PFSK-1 (cell line): Measurements from ENCODE around the gene CAMTA1.

ENCODE experiments used
- FOXP2 ChIP-seq: optimal IDR thresholded peaks from 2 replicates; pipeline ENCODE3; 2011; ENCODE audit warnings: borderline replicate concordance, control low read depth, inconsistent platforms; ENCODE audit not compliant: insufficient read depth; ENCODE audit errors: extremely low read length, extremely low read depth
- POLR2AphosphoS5 ChIP-seq: IDR thresholded peaks from 2 replicates; pipeline ENCODE4 v1.6.1; 2012; ENCODE audit warnings: low read depth, mild to moderate bottlenecking, control low read depth, low read length, moderate library complexity
- SIN3A ChIP-seq: IDR thresholded peaks from 2 replicates; pipeline ENCODE4 v1.6.1; 2012; ENCODE audit warnings: mild to moderate bottlenecking, low read length, moderate library complexity, borderline replicate concordance; ENCODE audit not compliant: insufficient read depth
- TAF1 ChIP-seq: IDR thresholded peaks from 2 replicates; pipeline ENCODE4 v1.6.1; 2012; ENCODE audit warnings: low read length, control low read depth, borderline replicate concordance; ENCODE audit not compliant: insufficient read depth
- TF ChIP-seq, protein P1 (sequence below), 2 experiments: IDR thresholded peaks; 2 replicates each; pipeline versions ENCODE4 v1.6.1 to v1.8.0; 2011 to 2012; ENCODE audit warnings: low read depth in 2 of 2, low read length in 2 of 2, control low read depth in 1 of 2, inconsistent platforms in 1 of 2, mild to moderate bottlenecking in 1 of 2, moderate library complexity in 1 of 2; ENCODE audit not compliant: insufficient read depth in 1 of 2

CAMTA1 gene

GRCh38 chr1:7642781-7643529 is 857.7 kb downstream of the CAMTA1 start:
- TF ChIP-seq TAF1, result no peak
- no peak for TF ChIP-seq FOXP2
- TF ChIP-seq, protein P1, sequence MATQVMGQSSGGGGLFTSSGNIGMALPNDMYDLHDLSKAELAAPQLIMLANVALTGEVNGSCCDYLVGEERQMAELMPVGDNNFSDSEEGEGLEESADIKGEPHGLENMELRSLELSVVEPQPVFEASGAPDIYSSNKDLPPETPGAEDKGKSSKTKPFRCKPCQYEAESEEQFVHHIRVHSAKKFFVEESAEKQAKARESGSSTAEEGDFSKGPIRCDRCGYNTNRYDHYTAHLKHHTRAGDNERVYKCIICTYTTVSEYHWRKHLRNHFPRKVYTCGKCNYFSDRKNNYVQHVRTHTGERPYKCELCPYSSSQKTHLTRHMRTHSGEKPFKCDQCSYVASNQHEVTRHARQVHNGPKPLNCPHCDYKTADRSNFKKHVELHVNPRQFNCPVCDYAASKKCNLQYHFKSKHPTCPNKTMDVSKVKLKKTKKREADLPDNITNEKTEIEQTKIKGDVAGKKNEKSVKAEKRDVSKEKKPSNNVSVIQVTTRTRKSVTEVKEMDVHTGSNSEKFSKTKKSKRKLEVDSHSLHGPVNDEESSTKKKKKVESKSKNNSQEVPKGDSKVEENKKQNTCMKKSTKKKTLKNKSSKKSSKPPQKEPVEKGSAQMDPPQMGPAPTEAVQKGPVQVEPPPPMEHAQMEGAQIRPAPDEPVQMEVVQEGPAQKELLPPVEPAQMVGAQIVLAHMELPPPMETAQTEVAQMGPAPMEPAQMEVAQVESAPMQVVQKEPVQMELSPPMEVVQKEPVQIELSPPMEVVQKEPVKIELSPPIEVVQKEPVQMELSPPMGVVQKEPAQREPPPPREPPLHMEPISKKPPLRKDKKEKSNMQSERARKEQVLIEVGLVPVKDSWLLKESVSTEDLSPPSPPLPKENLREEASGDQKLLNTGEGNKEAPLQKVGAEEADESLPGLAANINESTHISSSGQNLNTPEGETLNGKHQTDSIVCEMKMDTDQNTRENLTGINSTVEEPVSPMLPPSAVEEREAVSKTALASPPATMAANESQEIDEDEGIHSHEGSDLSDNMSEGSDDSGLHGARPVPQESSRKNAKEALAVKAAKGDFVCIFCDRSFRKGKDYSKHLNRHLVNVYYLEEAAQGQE (IDR thresholded peaks at IDR 0.05; ENCODE audit: insufficient read depth in 1 of 2, low read depth in 2 of 2, low read length in 2 of 2), result no peak
- TF ChIP-seq POLR2AphosphoS5, result no peak
- no peak for TF ChIP-seq SIN3A

- TF ChIP-seq SIN3A (no peak), POLR2AphosphoS5 (no peak), FOXP2 (no peak), TAF1 (no peak)
- TF ChIP-seq, protein P1 (IDR thresholded peaks at IDR 0.05; ENCODE audit: insufficient read depth in 1 of 2, low read depth in 2 of 2, low read length in 2 of 2), result no peak
Observed at GRCh38 chr1:7643530-7643929, 858.3 kb downstream of the CAMTA1 start.

GRCh38 chr1:7644086-7644485 is 858.8 kb downstream of the CAMTA1 start:
- TF ChIP-seq SIN3A (no peak), TAF1 (no peak), FOXP2 (no peak), POLR2AphosphoS5 (no peak)
- TF ChIP-seq, protein P1 (IDR thresholded peaks at IDR 0.05; ENCODE audit: insufficient read depth in 1 of 2, low read depth in 2 of 2, low read length in 2 of 2), result no peak

GRCh38 chr1:7644961-7645750 is 859.9 kb downstream of the CAMTA1 start:
- TF ChIP-seq SIN3A, result no peak
- no peak for TF ChIP-seq POLR2AphosphoS5
- TF ChIP-seq, protein P1 (IDR thresholded peaks at IDR 0.05; ENCODE audit: insufficient read depth in 1 of 2, low read depth in 2 of 2, low read length in 2 of 2), result no peak
- no peak for TF ChIP-seq FOXP2
- TF ChIP-seq TAF1, result no peak
